Measurements from ENCODE around the gene RITA1. TPM values are rescaled to one million over a fixed set of nuclear protein-coding genes. Genes with fewer than 3 reads are reported as not detected.

Gene RITA1
- total and polyA plus RNA-seq, 3 donors from 2014 or later: 14.3 to 22.1 (median 20.9) TPM

DNA sequence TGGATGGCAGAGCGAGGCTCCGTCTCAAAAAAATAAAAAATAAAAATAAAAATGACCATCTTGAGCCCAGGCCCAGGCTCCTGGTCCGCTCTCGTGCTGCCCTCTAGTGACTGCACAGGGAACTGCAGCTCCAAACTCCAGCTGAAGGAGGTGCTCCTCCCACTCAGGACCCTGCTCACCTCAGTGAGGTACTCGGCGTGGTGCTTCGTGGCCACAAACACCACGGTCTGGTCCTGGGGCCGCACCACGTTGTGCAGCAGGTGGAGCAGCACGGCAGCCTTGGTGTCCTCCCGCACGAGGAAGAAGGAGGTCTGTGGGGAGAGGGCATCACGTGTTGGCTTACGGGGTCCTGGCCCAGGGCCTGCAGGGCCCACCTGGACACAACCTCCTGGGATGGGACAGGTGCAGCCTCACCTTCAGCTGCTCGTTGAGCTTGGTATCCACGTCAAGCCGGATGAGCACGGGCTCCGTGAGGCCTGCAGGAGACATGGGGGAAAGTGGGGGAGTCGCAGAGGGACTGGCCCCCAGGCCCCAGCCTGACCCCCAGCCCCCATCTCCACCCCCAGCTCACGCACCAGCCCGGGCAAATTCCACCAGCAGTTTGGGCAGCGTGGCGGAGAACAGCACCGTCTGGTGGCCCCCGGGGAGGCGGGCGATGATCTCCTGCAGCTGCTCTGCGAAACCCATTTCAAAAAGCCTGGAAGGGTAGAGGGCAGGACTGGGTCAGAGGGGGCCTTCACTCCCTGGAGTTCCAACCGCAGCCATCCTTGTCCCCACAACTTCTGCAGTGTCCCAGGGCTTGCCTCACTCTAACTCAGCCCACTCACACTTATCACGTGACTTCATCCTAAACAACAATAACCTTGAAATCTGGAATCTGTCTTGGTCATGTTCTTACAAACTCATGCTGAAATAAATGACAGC, 10.8 kb upstream of the RITA1 start:
- Histone ChIP-seq H3K36me3 (ENCODE audit: low read depth, missing control alignments) (no peaks in the 10 kb centered on the region), H3K4me1 (peaks cover 11% of the 10 kb centered on the region), H3K4me3 (no peak overlapping the region), H3K27ac (peak overlapping the region in 1 of 2 donors; percentile 44), H3K27me3 (no peaks in the 10 kb centered on the region), H3K9me3 (no peaks in the 10 kb centered on the region)
- WGBS, 2 donors: 49 to 54% methylated on average over 19 to 32 of the region's 32 CpGs
- peak; percentile 89 for DNase-seq
- no peak for TF ChIP-seq POLR2A (IDR thresholded peaks at IDR 0.05)
- TF ChIP-seq, protein P1, sequence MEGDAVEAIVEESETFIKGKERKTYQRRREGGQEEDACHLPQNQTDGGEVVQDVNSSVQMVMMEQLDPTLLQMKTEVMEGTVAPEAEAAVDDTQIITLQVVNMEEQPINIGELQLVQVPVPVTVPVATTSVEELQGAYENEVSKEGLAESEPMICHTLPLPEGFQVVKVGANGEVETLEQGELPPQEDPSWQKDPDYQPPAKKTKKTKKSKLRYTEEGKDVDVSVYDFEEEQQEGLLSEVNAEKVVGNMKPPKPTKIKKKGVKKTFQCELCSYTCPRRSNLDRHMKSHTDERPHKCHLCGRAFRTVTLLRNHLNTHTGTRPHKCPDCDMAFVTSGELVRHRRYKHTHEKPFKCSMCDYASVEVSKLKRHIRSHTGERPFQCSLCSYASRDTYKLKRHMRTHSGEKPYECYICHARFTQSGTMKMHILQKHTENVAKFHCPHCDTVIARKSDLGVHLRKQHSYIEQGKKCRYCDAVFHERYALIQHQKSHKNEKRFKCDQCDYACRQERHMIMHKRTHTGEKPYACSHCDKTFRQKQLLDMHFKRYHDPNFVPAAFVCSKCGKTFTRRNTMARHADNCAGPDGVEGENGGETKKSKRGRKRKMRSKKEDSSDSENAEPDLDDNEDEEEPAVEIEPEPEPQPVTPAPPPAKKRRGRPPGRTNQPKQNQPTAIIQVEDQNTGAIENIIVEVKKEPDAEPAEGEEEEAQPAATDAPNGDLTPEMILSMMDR (IDR thresholded peaks at IDR 0.05): peak; percentile 87 to 97 (median 89)
- intact Hi-C loops (cut with DNase I; ENCODE audit: low total_unique reads): no loop called here

DNA sequence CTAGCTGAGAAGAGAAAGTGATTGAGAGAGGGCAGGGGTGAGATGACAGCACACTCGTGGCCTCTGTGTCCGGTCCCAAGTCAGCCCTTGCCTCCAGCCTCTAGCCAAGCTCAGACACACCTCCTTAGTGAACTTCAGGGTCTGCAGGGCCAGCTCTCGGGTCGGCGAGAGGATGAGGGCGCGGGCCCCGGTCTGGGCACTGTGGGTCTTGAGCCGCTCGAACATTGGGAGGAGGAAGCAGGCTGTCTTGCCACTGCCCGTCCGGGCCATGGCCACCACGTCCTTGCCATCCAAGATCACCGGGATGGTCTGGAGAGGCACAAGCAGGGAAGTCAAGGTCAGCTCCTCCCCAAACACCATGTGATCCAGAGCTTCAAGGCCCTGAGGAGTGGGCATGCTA, 6.5 kb upstream of the RITA1 start:
- H3K36me3 ChIP-seq (ENCODE audit: low read depth, missing control alignments): no peaks in the 10 kb centered on the region
- H3K4me1 ChIP-seq: peaks cover 15% of the 10 kb centered on the region
- no peaks in the 10 kb centered on the region for H3K27me3 ChIP-seq
- no peak overlapping the region for H3K4me3 ChIP-seq
- TF ChIP-seq POLR2A (IDR thresholded peaks at IDR 0.05): no peak
- TF ChIP-seq, protein P1 (IDR thresholded peaks at IDR 0.05): no peak
- H3K9me3 ChIP-seq: no peaks in the 10 kb centered on the region
- intact Hi-C loops (cut with DNase I; ENCODE audit: low total_unique reads): no loop called here
- WGBS, 2 donors: 58 to 79% methylated on average over 2 to 14 of the region's 14 CpGs
- no peak for DNase-seq
- no peak overlapping the region for H3K27ac ChIP-seq

DNA sequence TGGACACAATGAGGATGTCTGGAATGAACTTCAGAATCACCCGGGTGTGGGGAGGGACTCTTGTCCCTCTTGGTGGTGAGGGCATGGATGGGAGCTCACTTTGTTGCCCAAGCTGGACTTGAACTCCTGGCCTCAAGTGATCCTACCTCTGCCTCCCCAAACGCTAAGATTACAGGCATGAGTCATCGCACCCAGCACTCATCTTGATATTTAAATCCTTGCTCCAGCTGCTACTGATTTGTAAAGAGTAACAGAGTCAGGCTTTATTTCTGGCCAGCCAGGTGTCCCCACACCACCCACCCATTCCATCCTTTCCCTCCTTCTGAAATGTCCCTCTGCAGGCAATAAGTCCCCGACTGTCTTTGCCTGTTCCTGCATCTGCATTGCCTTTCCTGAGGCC, 5.2 kb upstream of the RITA1 start:
- Histone ChIP-seq H3K36me3 (ENCODE audit: low read depth, missing control alignments) (no peaks in the 10 kb centered on the region), H3K4me1 (peaks cover 9% of the 10 kb centered on the region), H3K27ac (no peak overlapping the region), H3K4me3 (no peak overlapping the region), H3K9me3 (no peaks in the 10 kb centered on the region), H3K27me3 (no peaks in the 10 kb centered on the region)
- TF ChIP-seq POLR2A (IDR thresholded peaks at IDR 0.05): no peak
- TF ChIP-seq, protein P1 (IDR thresholded peaks at IDR 0.05): no peak
- intact Hi-C loops (cut with DNase I; ENCODE audit: low total_unique reads): no loop called here
- DNase-seq: no peak
- WGBS, 2 donors: 81 to 87% methylated on average over 4 of the region's 4 CpGs

DNA sequence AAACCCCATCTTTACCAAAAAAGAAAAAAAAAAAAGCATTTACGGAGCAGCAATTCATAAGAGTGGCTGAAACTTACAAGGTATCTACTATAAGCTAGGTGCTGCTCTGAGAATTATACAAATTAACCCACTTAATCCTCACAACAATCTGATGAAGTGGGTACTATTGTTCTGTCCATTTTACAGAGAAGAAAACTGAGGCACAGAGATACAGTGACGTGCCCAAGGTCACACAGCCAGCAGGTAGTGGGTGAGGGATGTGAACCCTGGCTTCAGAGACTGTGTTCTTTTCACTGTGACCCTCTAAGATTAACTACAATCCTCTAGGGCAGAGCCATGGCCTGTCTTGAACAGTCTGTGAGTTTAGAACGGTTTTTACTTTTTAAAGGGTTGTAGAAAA, 3.5 kb upstream of the RITA1 start:
- TF ChIP-seq, protein P1 (IDR thresholded peaks at IDR 0.05): no peak
- TF ChIP-seq POLR2A (IDR thresholded peaks at IDR 0.05): no peak
- no peaks in the 10 kb centered on the region for H3K9me3 ChIP-seq
- H3K27me3 ChIP-seq: no peaks in the 10 kb centered on the region
- no peaks in the 10 kb centered on the region for H3K36me3 ChIP-seq (ENCODE audit: low read depth, missing control alignments)
- intact Hi-C loops (cut with DNase I; ENCODE audit: low total_unique reads): no loop called here
- peaks cover 12% of the 10 kb centered on the region for H3K4me1 ChIP-seq
- 67 to 81% methylated on average over 3 of the region's 3 CpGs for WGBS, 2 donors
- H3K4me3 ChIP-seq: no peak overlapping the region
- no peak for DNase-seq
- H3K27ac ChIP-seq: no peak overlapping the region

Measured in testis (tissue), 3 donors.